Measurements from ENCODE around the gene DPPA5.
"Not testable (repeated sequence)": the region's sequence is repeated elsewhere in the genome, so short reads cannot be mapped to it uniquely, and the experiment has no call there.

The DPPA5 gene

GRCh38 chr6:73353636-73354593 is at the start of gene DPPA5:
DPPA5 (minus strand) TSS chr6:73354276; CDS start chr6:73354225, 51 bp downstream.
- DNase-seq = no peak

DNA sequence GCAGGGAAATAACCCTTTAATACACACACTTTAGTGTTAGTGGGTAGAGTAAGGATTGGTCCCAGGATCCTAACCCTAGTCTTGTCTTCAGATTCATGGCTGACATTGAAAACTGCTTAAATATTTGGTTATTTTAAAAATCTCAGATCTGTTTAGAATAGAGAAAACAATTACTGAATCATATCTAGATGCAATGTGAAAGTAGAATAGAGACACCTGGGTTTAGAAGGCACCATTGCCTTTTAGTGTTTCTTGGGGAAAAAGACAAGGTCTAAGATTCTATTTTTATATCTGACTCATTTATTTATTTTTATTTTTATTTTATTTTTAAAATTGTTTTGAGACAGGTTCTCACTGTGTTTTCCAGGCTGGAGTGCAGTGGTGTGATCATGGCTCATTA is 46.6 kb upstream of the DPPA5 start:
- DNase-seq = no peak

DNA sequence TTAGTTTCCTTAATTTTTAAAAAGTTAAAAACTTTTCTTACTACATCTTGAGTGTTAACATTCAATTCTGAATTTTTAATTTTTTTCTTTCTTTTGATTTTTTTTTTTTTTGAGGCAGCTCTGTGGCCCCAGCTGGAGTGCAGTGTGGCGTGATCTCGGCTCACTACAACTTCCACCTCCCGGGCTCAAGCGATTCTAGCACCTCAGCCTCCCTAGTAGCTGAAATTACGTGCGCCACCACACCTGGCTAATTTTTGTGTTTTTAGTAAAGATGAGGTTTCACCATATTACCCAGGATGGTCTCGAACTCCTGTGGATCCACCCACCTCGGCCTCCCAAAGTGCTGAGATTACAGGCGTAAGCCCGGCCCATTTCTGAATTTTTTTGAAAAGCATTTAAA is 41.8 kb upstream of the DPPA5 start:
- no peak for DNase-seq

GRCh38 chr6:73394577-73395354 is 40.7 kb upstream of the DPPA5 start, which contains the start of gene DDX43:
DDX43 (plus strand) TSS chr6:73394828; CDS start chr6:73394906, 78 bp downstream.
- peak; percentile 25 for DNase-seq

- DNase-seq = no peak
Measured at GRCh38 chr6:73393278-73393677, 39.2 kb upstream of the DPPA5 start.

- DNase-seq = not testable (repeated sequence)
Measured at GRCh38 chr6:73392188-73392587, 38.1 kb upstream of the DPPA5 start.

GRCh38 chr6:73391675-73392074 is 37.6 kb upstream of the DPPA5 start:
- no peak for DNase-seq

DNA sequence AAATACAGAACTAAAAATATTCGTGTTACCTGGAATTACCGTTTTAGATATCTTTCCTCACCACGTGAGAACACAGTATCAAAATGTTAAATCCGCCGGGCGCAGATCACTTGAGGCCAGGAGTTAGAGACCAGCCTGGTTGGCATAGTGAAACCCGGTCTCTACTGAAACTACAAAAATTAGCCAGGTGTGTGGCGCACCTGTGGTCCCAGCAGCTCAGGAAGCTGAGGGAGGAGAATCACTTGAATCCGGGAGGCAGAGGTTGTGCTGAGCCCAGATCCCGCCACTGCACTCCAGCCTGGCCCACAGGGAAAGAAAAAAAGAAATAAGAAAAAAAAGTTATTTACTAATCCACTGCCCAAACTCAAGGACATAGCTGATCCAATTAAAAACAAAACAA is 35.8 kb upstream of the DPPA5 start:
- no peak for DNase-seq

- peak; percentile 42 for DNase-seq
Measured at GRCh38 chr6:73388800-73389512, 34.9 kb upstream of the DPPA5 start.

DNA sequence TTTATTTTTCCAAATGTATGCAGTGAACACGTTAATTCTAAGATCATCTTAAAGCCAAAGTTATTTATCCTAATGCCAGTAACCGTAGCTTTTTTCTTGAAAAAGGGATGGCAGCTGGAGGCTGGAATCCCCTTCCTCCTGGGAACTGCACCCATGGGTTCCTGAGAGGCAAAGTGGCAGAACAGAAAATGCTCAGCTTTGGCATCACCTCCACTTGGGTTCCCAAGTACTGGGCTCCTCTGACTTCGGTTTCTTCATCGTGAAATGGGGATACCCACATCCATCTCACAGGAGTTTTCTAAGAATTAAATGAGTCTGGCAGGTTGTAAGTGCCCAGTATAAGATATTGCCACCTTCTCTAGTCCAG is 34.3 kb upstream of the DPPA5 start:
- no peak for DNase-seq

DNA sequence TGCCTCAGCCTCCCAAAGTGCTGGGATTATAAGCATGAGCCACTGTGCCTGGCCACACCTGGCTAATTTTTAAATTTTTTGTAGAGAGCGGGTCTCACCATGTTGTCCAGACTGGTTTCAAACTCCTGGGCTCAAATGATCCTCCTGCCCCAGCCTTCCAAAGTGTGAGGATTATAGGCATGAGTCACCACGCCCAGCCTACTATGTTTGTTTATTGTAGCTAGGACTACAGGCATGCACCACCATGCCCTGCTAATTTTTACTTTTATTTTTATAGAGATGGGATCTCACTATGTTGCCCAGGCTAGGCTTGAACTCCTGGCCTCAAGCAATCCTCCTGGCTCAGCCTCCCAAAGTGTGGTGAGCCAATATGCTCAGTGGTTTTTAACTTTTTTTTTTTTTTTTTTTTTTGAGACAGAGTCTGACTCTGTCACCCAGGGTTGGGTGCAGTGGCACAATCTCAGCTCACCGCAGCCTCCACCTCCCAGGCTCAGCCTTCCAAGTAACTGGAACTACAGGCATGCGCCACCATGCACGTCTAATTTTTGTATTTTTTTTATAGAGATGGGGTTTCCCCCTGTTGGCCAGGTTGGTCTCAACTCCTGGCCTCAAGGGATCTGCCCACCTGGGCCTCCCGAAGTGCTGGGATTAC is 28.5 kb upstream of the DPPA5 start:
- no peak for DNase-seq

DNA sequence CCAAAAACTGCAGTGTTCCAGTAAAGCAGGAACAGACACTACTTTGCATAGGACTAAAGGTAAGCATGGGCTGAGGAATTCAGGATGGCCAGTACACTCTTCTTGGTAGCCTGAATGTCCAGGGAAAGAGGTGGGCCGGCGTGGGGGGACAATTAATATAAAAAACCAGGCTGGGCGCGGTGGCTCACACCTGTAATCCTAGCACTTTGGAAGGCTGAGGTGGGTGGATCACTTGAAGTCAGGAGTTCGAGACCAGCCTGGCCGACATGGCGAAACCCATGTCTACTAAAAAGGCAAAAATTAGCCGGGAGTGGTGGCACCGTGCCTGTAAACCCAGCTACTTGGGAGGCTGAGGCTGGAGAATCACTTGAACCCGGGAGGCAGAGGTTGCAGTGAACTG is 27.5 kb upstream of the DPPA5 start:
- DNase-seq = not testable (repeated sequence)

DNA sequence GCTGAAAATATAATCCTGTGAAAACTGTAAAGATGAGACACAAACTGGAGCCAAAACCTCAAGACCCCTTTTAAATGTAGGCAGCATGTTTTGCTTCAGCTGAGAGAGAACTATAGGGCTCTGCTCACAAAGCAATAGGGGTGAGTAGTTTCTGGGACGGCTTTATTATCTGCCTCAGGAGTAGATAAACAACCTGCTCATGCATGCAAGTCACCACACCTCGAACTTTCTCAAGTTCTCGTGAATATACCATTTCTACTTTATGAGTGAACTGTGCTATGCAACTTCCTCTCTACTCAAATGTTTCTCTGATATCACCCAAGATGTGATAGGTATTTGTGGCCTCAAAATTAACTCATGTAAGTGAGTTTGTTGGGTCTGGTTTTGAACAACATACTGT is 23.1 kb upstream of the DPPA5 start:
- no peak for DNase-seq

- no peak for DNase-seq
Measured at GRCh38 chr6:73375216-73375615, 21.1 kb upstream of the DPPA5 start.

- DNase-seq = no peak
Measured at GRCh38 chr6:73372516-73372915, 18.4 kb upstream of the DPPA5 start.

GRCh38 chr6:73371984-73372383 is 17.9 kb upstream of the DPPA5 start:
- no peak for DNase-seq

- no peak for DNase-seq
Measured at GRCh38 chr6:73369563-73369962, 15.5 kb upstream of the DPPA5 start, which contains the start of gene OOEP. OOEP (minus strand) TSS chr6:73369897; CDS start chr6:73369792, 105 bp downstream.

- DNase-seq = no peak
Measured at GRCh38 chr6:73369157-73369556, 15.1 kb upstream of the DPPA5 start.

DNA sequence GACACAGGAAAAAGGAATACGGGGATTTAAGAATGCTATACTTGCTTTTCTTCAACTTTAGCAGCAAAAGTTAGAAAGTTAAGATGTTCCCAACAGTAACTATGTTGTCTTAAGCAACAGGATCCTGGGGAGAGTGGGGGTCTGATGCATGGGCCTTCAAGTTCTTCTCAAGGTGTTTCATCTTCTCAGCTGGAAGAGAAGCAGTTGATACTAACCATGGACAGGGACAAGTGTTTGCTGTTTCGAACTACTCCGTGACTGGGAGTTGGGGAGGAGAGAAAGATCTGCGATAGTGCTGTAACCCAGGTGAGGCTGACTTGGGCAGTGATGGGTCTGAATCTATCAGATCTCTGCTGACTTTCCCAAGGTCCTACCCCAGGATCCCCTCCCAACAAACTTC is 14.6 kb upstream of the DPPA5 start:
- no peak for DNase-seq

- no peak for DNase-seq
Measured at GRCh38 chr6:73367761-73368355, 13.8 kb upstream of the DPPA5 start.

DNA sequence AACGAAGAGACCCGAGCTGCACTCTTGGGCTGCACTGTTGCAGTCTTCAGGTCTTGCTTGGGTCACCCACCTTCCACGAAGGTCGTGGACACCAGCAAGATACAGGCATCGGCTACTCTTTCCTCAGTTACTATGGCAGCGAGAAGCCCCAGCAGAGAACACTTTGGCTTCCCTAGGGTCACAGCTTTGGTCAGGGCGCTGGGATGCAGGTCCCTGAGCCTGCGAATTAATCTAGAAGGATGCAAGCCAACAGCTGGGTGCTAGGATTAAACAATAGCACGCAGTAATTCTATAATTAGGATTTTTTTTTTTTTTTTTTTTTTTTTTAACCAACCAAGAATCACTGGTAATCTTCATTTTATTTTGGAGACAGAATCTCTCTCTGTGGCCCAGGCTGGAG is 10.5 kb upstream of the DPPA5 start:
- no peak for DNase-seq

DNA sequence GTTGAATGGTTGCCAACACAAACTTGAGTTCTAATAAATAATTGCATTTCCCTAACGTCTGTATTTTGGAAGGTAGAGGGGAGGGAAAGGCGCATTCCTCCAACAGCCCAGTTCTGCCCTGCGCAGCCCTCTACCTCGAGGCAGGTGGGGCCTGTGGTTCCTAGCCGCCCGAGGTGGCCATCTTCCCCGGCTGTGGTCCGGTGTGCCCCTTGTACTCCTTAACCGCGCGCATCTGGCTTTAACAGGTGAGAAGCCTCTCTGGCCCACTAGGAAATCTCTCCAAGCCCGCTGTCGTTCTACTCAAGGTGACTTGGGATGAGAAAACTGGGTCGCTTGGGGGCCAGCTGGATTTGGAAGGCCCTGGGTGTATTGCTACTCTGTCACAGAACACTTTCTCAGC is 10.0 kb upstream of the DPPA5 start:
- no peak for DNase-seq

Measured in stimulated activated CD4-positive, alpha-beta T cell treated with anti-CD3 and anti-CD28 coated beads, Interleukin-12 subunit alpha, Interleukin-12 subunit beta, amount 100 ng/mL, for 4 hours (primary cell).